B cell (primary cell): Measurements from ENCODE around the gene ARGFX. TPM values are rescaled to one million over a fixed set of nuclear protein-coding genes. Genes with fewer than 3 reads are reported as not detected.

ENCODE experiments used
- ATAC-seq: fragments of 200-7000 bp; cut with Tn5 transposase; one replicate; pipeline ENCODE4 v1.10.0; 2021; ENCODE audit warnings: low read depth, mild to moderate bottlenecking, moderate number of reproducible peaks, moderate library complexity
- CTCF ChIA-PET: fragments of 350-600 bp; sonication (Branson Sonifier 250); formaldehyde crosslinking; loops from one replicate; lab custom pipeline; 2021; ENCODE audit warnings: antibody characterized with exemption, inconsistent platforms; lab: Charles Lee
- POLR2A ChIA-PET: fragments of 350-600 bp; sonication (Branson Sonifier 250); formaldehyde crosslinking; loops from one replicate; lab custom pipeline; 2021; ENCODE audit warnings: antibody characterized with exemption; lab: Charles Lee
- DNase-seq: peaks from one replicate; pipeline ENCODE4 v3.0.0; 2013
- H2AFZ ChIP-seq: 2 replicates; pipeline ENCODE4 v1.6.1; 2012; ENCODE audit warnings: mild to moderate bottlenecking, low read depth, low read length; ENCODE audit not compliant: insufficient read depth, poor library complexity, severe bottlenecking
- H3K27ac ChIP-seq, 2 donors: 1 replicate in 1 of 2; 2 replicates in 1 of 2; pipeline ENCODE4 v1.5.1; 2012 to 2013; ENCODE audit warnings: low read length in 2 of 2, mild to moderate bottlenecking in 2 of 2, moderate library complexity in 1 of 2
- H3K27me3 ChIP-seq, 4 experiments: fragments of 200-600 bp in 1 of 4; sonication (generic) in 1 of 4; replicated peaks in 1 of 4; 1 replicate in 2 of 4; 2 replicates in 2 of 4; pipeline versions ENCODE4 v1.6.1 to v1.7.0; 2013 to 2016; ENCODE audit warnings: low read length in 3 of 4, mild to moderate bottlenecking in 2 of 4, mixed read lengths in 1 of 4, moderate library complexity in 1 of 4; ENCODE audit not compliant: insufficient read depth in 4 of 4, control insufficient read depth in 3 of 4; ENCODE audit errors: control extremely low read depth in 1 of 4
- H3K36me3 ChIP-seq, 2 experiments: replicated peaks in 1 of 2; 1 replicate in 1 of 2; 2 replicates in 1 of 2; pipeline versions ENCODE4 v1.6.1 to v1.7.1; 2013; ENCODE audit warnings: low read length in 1 of 2; ENCODE audit not compliant: insufficient read depth in 2 of 2, control insufficient read depth in 1 of 2; ENCODE audit errors: control extremely low read depth in 1 of 2, extremely low read depth in 1 of 2
- H3K4me1 ChIP-seq, 2 donors: fragments of 200-600 bp in 1 of 2; sonication (generic) in 1 of 2; 1 replicate in 1 of 2; 2 replicates in 1 of 2; pipeline versions ENCODE4 v1.5.1 to v1.6.1; 2013 to 2017; ENCODE audit warnings: low read length in 2 of 2; ENCODE audit not compliant: control insufficient read depth in 2 of 2, insufficient read depth in 2 of 2
- H3K4me2 ChIP-seq: replicated peaks from 2 replicates; pipeline ENCODE3; 2012; ENCODE audit warnings: mild to moderate bottlenecking, low read depth, low read length; ENCODE audit not compliant: poor library complexity, severe bottlenecking
- H3K4me3 ChIP-seq, 5 experiments: fragments of 200-600 bp in 1 of 5; sonication (generic) in 1 of 5; 1 replicate in 3 of 5; 2 replicates in 2 of 5; pipeline versions ENCODE4 v1.5.1 to v1.7.0; 2011 to 2016; ENCODE audit warnings: low read length in 4 of 5, mild to moderate bottlenecking in 4 of 5, low read depth in 2 of 5, control low read depth in 1 of 5, moderate library complexity in 1 of 5; ENCODE audit not compliant: insufficient read depth in 1 of 5; ENCODE audit errors: control extremely low read depth in 1 of 5, extremely low read depth in 1 of 5
- H3K79me2 ChIP-seq: fragments of 200-600 bp; sonication (generic); one replicate; pipeline ENCODE4 v1.6.0; 2016; ENCODE audit warnings: low read length; ENCODE audit not compliant: control insufficient read depth, insufficient read depth
- H3K9ac ChIP-seq: fragments of 200-600 bp; sonication (generic); 2 replicates; pipeline ENCODE4 v1.6.1; 2017; ENCODE audit warnings: mild to moderate bottlenecking, low read length, moderate library complexity
- H3K9me3 ChIP-seq, 3 donors: one replicate each; pipeline versions ENCODE4 v1.6.1 to v1.7.1; 2013; ENCODE audit warnings: low read length in 2 of 3; ENCODE audit not compliant: control insufficient read depth in 2 of 3, insufficient read depth in 1 of 3; ENCODE audit errors: control extremely low read depth in 1 of 3
- H4K20me1 ChIP-seq: 2 replicates; pipeline ENCODE4 v1.6.0; 2012; ENCODE audit warnings: mild to moderate bottlenecking, low read length; ENCODE audit not compliant: insufficient read depth, control insufficient read depth, poor library complexity, severe bottlenecking
- H3K27ac Mint-ChIP-seq: one replicate; pipeline ENCODE4 v1.8.0; 2021; ENCODE audit warnings: mixed read lengths
- H3K27me3 Mint-ChIP-seq: one replicate; pipeline ENCODE4 v1.8.0; 2021; ENCODE audit warnings: mixed read lengths
- H3K4me1 Mint-ChIP-seq: one replicate; pipeline ENCODE4 v1.8.0; 2021; ENCODE audit warnings: mixed read lengths
- H3K4me3 Mint-ChIP-seq: one replicate; pipeline ENCODE4 v1.8.0; 2021; ENCODE audit warnings: mixed read lengths
- H3K9me3 Mint-ChIP-seq: one replicate; pipeline ENCODE4 v1.8.0; 2022; ENCODE audit warnings: mixed read lengths; ENCODE audit not compliant: insufficient read depth
- EZH2 ChIP-seq: IDR thresholded peaks from 2 replicates; pipeline ENCODE4 v1.6.1; 2012; ENCODE audit warnings: borderline replicate concordance, low read depth, mild to moderate bottlenecking, moderate library complexity, low read length; ENCODE audit not compliant: insufficient read depth, poor library complexity, severe bottlenecking
- WGBS: methylation state at CpG from one replicate; pipeline ENCODE4 v1.1.5; 2013; ENCODE audit warnings: missing lambda C conversion rate; ENCODE audit not compliant: insufficient coverage; 5-methylcytosine and 5-hydroxymethylcytosine counted together
- intact Hi-C: fragments of 100-400 bp; cut with micrococcal nuclease; formaldehyde crosslinking; loops from one replicate; pipeline ENCODE4 v1.10.0; 2022
- polyA plus RNA-seq: library from polyadenylated mRNA; depleted of rRNA; stranded (reverse); fragments of >200 nt; gene quantifications from 2 replicates; pipeline ENCODE4 v1.2.3, GENCODE V29; 2012
- total RNA-seq, 2 donors: library from RNA; stranded (reverse); fragments of 120-200 nt in 1 of 2; gene quantifications; 1 replicate in 1 of 2; 2 replicates in 1 of 2; pipeline versions ENCODE4 v1.2.3 to v1.2.4, GENCODE V29; 2013 to 2022
- TF ChIP-seq, protein P1 (sequence below): fragments of 200-600 bp; IDR thresholded peaks from one replicate; pipeline ENCODE4 v1.8.0; 2022; ENCODE audit warnings: antibody characterized with exemption, mild to moderate bottlenecking

Gene ARGFX
- total and polyA plus RNA-seq, 2 donors (not counting 1 experiment from before 2014, with no cell fraction given), result not detected

DNA sequence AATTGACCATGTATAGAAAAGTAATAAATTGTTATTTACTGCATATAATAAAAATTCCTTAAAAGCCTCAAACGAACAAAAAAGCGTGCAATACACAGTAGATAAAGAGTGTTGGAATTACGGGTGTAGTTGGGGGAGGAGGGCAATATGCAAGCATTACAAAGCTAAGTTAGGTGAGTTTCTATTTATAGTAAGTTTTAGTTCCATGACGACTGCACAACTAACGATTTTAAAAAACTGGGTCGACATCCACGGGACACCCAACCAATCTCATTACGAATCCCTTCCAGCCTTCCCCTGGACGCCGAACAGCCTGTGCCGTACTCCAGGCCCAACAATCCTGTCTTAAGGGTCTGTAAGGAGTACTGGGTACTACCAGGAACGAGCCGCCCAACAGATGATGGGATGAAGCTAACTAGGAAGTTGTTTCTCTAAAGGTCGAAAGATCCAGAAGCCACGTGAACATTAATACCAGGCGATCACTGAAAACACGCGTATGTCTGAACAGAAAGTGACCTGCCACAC is 22.6 kb upstream of the ARGFX start:
- Mint-ChIP-seq H3K4me1 (peaks cover 27% of the 10 kb centered on the region), H3K9me3 (no peaks in the 10 kb centered on the region), H3K4me3 (peak overlapping the region; percentile 88), H3K27ac (no peak overlapping the region), H3K27me3 (no peaks in the 10 kb centered on the region)
- Histone ChIP-seq H3K9ac (peak overlapping the region; percentile 78), H3K27me3 (no peaks in the 10 kb centered on the region), H3K4me3 (peak overlapping the region; percentile 66 to 98 (median 79)), H3K27ac (no peak overlapping the region), H3K9me3 (peaks cover 0 to 4% (median 0%) of the 10 kb centered on the region in 3 donors), H3K79me2 (no peaks in the 10 kb centered on the region), H3K4me1 (peaks cover 20 to 27% of the 10 kb centered on the region in 2 donors), H2AFZ (peak overlapping the region; percentile 87), H3K36me3 (no peaks in the 10 kb centered on the region), H4K20me1 (no peaks in the 10 kb centered on the region), H3K4me2 (peak overlapping the region; percentile 94)
- no peak for DNase-seq
- ATAC-seq, result no peak
- ChIA-PET CTCF (interaction anchor here (0.5 kb wide), 1 partner anchor 967 kb away, joined by 3 read pairs; no protein-coding TSS in a partner anchor), POLR2A (interaction anchor here (0.6 kb wide), 2 partner anchors 1080 to 1819 kb away, joined by 3 read pairs; no protein-coding TSS in a partner anchor)
- 6% methylated on average over 15 of the region's 18 CpGs for WGBS
- no peak for TF ChIP-seq EZH2
- TF ChIP-seq, protein P1, sequence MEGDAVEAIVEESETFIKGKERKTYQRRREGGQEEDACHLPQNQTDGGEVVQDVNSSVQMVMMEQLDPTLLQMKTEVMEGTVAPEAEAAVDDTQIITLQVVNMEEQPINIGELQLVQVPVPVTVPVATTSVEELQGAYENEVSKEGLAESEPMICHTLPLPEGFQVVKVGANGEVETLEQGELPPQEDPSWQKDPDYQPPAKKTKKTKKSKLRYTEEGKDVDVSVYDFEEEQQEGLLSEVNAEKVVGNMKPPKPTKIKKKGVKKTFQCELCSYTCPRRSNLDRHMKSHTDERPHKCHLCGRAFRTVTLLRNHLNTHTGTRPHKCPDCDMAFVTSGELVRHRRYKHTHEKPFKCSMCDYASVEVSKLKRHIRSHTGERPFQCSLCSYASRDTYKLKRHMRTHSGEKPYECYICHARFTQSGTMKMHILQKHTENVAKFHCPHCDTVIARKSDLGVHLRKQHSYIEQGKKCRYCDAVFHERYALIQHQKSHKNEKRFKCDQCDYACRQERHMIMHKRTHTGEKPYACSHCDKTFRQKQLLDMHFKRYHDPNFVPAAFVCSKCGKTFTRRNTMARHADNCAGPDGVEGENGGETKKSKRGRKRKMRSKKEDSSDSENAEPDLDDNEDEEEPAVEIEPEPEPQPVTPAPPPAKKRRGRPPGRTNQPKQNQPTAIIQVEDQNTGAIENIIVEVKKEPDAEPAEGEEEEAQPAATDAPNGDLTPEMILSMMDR, result no peak
- intact Hi-C loops, result loop anchor here (5.0 to 10.0 kb wide), 6 partner anchors 547 to 1450 kb away; partner anchors contain the start of genes DTX3L, GSK3B, NDUFB4 and PARP9
